HG02884 (cell line): ENCODE results near the gene CDC20B.
"Not testable (repeated sequence)": the region's sequence is repeated elsewhere in the genome, so short reads cannot be mapped to it uniquely, and the experiment has no call there.

Experiments
- ATAC-seq: cut with Tn5 transposase; IDR thresholded peaks from one replicate; pipeline ENCODE4 v1.9.1; 2021; ENCODE audit warnings: mild to moderate bottlenecking, moderate library complexity; ENCODE audit not compliant: unreplicated experiment

CDC20B gene

GRCh38 chr5:55104946-55105701 lies 67.9 kb downstream of the CDC20B start:
- ATAC-seq: no peak

- no peak for ATAC-seq
These were observed 68.8 kb downstream of the CDC20B start for GRCh38 chr5:55104036-55104772.

- ATAC-seq: no peak
These were observed 70.6 kb downstream of the CDC20B start, which contains the start of gene GZMA for GRCh38 chr5:55102348-55102747. GZMA (plus strand) TSS chr5:55102646; CDS start chr5:55102683, 37 bp downstream.

- ATAC-seq: no peak
These were observed 71.3 kb downstream of the CDC20B start for GRCh38 chr5:55101556-55102276.

- ATAC-seq: not testable (repeated sequence)
These were observed 71.8 kb downstream of the CDC20B start for GRCh38 chr5:55101148-55101547.

GRCh38 chr5:55096861-55097260 lies 76.1 kb downstream of the CDC20B start:
- no peak for ATAC-seq

- ATAC-seq: no peak
These were observed 76.8 kb downstream of the CDC20B start for GRCh38 chr5:55096182-55096581.

GRCh38 chr5:55091011-55091410 lies 82.0 kb downstream of the CDC20B start:
- not testable (repeated sequence) for ATAC-seq

GRCh38 chr5:55089301-55089700 lies 83.7 kb downstream of the CDC20B start:
- not testable (repeated sequence) for ATAC-seq

GRCh38 chr5:55081541-55081940 lies 91.4 kb downstream of the CDC20B start:
- ATAC-seq: no peak

GRCh38 chr5:55073211-55073610 lies 99.8 kb downstream of the CDC20B start:
- no peak for ATAC-seq

- no peak for ATAC-seq
These were observed 100.3 kb downstream of the CDC20B start for GRCh38 chr5:55072666-55073065.

GRCh38 chr5:55071413-55071812 lies 101.6 kb downstream of the CDC20B start:
- ATAC-seq: no peak

GRCh38 chr5:55070968-55071367 lies 102.0 kb downstream of the CDC20B start:
- no peak for ATAC-seq

- ATAC-seq: no peak
These were observed 106.7 kb downstream of the CDC20B start for GRCh38 chr5:55066277-55066676.

GRCh38 chr5:55064523-55064922 lies 108.5 kb downstream of the CDC20B start:
- no peak for ATAC-seq

GRCh38 chr5:55063899-55064298 lies 109.1 kb downstream of the CDC20B start:
- no peak for ATAC-seq

GRCh38 chr5:55063220-55063863 lies 109.6 kb downstream of the CDC20B start:
- no peak for ATAC-seq
